GM18870 (cell line): ENCODE results near the gene COL25A1.

ENCODE experiments used
- ATAC-seq: cut with Tn5 transposase; IDR thresholded peaks from one replicate; pipeline ENCODE4 v1.9.1; 2021; ENCODE audit warnings: moderate library complexity; ENCODE audit not compliant: unreplicated experiment

COL25A1 gene

DNA sequence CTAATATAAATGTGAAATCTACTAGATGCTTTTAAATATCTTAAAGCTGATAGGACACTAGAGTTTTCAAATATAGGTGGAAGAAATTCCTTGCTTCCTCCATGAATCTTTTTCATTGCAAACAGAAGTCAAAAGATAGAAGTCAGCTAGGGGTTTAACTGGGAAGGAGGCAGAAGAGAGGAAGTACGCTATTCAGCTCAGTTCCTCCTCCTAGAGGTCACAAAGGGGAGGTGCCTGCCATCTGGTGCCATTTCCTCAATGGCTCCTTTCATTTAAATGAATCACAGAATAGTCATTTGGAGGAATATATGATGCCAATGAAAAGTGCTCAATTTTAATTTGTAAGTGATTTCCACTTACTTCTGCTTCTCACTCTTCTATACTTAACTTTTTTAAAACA is 8.5 kb downstream of the COL25A1 start:
- ATAC-seq: peak; percentile 93

DNA sequence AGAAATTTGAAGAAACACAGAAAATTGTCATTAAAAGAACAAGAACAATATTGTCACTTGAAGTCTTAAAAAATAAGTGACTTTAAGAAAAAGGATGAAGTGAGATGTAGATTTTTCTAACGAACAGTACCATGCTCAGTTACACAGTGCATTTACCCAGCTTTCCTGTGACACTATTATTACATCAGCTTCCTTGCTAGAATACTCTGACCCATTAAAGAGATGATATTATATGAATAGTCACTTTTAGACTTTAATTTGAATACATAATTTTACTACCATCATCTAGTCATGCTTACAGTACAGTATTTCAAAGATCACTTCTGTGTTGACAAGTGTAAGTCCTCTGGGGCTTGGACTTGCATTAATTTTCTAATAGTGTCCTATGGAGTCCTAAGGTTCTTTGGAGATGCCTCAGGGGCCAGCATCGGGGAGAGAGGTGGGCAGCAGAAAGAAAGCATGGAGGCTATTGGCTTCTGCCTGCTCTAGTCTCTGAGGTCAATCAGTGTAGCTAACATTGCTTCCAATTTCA is 10.7 kb downstream of the COL25A1 start:
- no peak for ATAC-seq

DNA sequence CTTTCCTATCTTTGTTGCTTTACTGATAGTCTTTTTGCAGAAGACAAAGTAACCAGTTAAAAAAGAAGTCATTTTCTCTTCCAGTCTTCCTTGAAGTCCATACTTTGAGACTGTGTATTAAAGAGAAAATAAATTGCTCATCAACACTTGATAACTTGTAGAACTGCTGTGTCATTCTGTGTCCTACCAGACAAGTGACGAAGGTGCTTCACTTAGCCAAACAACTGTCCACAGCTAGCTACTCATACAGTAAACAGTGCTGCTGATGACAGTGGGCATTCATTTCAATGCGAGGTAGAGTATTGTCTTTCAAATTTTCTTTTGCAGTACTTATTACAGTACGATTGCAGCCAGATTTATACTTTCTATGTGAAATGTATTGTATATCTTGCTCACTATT is 11.5 kb downstream of the COL25A1 start:
- ATAC-seq: no peak

DNA sequence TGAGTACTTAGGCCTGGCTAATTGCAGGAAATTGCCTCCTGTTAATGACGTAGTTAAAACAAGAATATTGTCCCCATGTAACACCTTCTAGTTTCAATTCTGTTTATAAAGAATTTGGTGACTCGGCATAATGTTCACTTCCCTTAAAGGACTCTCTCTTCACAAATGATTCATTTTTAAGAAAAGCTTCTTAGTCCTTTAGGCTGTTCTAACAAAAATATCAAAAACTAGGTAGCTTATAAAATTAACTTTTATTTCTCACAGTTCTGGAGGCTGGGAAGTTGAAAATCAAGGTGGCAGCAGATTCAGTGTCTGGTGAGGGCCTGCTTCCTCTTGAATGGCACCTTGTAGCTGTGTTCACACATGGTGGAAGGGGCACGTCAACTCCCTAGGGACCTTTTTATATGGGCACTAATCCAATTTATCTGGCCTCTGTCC is 23.8 kb downstream of the COL25A1 start:
- peak; percentile 87 for ATAC-seq

DNA sequence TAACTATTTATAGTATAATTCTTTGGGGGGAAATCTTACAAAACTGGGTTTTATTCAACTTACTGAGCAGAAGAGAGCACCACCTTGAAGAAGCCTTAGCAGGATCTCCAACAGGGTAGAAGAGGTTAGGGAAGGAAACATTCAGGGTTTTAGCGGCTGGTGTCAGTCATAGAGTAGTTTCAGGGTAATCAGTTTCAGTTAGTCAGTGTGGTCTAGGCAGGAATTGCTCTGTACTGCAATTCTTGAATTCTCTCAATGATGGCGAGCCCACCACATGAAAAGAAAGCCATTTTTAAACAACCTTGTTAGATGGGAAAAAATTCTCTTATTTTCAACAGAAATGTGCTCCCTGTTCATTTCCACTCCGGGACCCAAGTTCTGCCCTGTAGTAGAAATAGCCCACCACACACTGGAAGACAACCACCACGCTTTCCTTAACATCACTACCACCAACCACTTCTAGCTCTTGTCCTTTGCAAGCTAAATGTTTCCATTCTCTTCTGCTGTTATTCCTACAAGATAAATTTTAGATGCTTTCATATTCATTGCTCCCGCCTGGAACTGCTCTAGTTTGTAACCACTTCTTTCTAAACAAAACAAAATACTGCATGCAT is 25.9 kb downstream of the COL25A1 start:
- ATAC-seq: peak; percentile 78

DNA sequence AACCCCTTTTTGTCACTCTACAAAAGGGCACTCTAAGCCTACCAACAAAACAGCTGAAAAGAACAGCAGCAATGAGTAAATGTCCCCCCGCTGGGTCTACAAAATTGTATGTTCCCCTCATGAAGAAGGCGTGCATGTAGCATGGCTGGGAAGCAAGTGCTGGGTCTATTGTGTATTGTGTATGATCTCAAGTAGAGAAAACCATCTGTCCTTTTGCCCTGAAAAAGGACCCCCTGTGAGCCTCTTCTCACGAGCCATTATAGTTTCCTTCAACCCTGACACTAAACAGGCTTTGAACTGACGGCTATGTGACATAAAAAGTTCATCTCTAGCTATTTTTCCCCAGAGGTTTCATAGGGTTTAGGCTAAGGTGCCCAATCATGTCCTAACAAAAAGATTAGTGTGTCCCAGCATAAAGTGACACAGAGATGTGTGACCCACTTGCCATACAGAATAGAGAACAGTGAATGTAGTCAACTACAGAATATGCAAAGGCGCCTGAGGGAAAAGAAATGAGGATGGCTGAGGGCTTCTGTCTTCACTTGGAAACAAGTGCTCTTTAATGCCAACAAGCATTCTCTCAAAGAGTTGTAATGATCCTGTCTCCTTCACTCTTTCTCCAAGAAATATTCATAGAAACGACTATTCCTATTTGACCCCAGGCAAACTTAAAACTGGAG is 27.3 kb downstream of the COL25A1 start:
- ATAC-seq: no peak

DNA sequence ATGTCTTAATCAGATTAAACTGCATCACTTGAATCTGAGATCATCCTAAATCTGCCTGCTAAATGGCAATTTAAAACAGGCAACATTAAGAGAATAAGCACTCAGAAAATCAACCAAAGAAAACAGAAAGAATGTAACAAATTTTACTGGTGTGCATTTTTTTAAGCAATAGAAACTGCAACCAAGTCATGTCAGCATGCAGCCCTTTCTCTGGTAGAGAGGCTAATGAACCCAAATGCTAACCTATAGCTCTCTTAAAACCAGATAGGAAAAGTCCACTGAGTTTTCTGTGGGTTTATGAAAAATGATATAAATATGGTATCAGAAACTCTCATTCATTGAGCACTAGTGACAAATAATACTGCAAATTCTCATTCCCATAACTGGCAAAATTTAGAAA is 35.6 kb downstream of the COL25A1 start:
- no peak for ATAC-seq

DNA sequence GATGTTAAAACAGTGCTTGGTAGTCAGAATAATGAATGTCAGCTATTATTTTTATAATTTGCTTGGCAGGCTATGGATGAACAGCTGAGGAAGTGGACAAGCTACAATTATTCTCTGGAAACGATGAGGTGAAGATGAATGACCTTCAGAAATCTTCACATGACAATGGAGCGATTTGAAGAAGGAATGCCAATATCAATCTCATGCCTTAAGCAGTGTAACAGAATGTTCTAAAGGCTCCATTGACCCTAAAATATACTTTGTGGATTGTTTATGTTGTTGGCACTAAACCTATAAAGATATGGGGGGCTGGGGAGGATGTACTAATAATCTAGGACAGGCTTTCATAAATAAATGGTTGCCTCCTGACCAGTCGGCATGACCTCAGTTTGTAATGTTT is 36.2 kb downstream of the COL25A1 start:
- no peak for ATAC-seq

DNA sequence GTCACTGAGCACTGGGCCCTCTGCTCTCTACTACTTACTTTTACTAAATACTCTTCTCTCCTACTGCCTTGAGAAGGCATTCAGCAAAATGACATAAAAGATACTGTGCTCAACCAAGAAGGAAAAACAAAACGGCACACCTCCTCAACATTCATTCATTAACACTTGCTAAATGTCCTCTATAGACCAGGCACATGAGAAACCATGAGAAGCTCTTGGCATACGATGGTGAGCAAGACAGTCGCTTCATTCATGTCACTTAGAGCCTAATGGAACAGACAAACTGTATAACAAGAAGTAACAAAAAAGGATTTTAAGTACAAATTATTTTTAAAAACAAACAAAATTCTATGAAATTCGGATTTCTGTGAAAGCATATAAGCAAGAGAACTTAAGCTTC is 38.7 kb downstream of the COL25A1 start:
- ATAC-seq: no peak

DNA sequence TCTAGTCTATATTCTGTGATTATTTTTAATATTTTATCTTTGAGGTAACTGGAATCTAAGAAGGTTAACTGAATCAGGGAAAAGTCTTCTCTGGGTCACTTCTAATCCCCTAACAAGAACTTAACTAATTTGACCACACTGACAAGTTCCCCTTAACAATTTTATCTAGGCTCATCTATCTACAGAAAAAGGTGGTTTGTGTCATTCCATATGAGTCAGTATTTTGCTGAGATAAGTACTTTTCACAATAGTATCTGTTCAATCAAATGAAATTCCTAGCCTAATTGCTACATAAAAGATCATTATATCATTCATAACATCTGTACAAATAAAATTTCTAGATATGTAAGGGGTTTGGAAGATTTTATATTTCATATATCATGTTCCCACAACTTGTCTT is 45.6 kb downstream of the COL25A1 start:
- ATAC-seq: no peak

DNA sequence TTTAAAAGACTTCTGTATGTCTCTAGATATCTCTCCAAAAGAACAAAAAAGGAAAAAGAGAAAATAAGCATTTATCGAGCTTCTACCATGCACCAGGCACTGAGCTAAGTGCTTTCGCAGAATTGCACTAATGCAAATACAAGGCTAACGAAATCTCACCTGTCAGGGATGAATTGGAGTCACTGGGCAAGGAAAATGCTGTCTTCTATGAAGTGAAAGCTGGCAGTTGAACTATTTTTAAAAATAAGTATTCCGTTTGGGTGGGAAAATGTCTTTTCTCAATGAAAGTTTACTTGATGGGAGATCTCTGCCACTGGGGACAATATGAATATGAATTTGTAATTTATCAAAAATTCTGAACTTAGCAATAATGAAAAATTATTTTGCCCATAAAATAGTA is 47.6 kb downstream of the COL25A1 start:
- ATAC-seq: no peak

DNA sequence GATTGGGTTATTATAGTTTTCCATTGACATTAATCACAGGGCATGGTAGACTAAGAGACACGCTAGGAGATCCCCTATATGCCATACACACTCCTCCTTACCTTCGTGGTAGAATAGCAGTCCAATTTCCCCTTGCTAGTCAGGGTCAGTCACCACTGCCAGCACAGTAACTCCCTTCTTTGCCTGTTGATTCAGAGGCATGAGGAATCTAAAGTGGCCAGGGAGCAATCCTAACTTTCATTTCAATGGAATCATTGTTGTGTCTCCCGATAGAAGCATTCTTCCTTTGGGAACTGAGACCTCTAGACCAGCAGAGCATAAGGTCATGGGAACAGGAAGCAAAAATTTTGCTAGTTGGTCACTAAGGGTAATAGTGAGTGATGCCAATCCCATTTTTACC is 51.1 kb downstream of the COL25A1 start:
- ATAC-seq: no peak

DNA sequence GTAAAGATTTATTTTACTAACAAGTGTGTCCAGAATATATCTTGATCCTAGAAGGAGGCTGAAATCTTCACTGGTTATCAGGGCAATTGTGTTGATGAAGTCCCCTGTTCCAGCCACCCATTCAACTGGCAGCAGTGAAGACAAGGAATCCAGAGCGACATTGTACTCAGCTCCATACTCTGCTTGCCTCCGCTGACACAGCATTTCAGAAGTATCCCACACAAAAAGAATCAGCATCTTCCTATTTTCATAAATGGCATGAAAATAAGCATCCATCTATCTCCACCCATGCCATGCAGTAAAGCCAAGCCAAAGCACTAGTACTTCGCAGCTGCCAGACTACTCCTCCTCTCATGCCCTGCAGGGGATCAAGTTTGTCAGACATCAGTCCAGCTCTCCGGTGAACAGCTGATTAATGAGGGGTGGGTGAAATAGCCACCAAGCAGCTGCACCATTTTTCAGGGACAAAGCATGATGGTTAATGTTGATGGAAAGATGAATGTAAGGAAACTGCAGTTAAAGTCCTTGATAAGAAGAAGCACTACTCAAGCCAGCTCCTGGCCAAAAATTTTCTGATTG is 54.0 kb downstream of the COL25A1 start:
- ATAC-seq: no peak

DNA sequence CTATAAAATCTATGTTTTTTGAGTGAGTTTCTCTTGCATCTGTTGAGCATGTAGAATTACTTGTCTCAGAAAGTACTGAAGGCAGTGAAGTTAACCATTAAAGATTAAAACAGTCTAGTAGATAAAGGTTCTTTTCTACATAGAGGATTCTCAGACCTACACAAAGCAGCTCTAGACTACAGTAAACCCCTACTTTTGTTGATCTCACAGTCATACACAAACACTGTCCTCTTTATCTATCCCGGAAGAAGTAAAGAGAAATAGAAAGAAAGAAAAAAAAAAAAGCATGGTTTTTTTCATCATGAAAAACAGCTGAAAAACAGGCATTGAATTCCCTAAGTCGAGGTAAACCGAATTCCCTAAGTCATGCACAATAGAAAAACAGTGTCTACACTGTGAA is 58.6 kb downstream of the COL25A1 start:
- no peak for ATAC-seq

DNA sequence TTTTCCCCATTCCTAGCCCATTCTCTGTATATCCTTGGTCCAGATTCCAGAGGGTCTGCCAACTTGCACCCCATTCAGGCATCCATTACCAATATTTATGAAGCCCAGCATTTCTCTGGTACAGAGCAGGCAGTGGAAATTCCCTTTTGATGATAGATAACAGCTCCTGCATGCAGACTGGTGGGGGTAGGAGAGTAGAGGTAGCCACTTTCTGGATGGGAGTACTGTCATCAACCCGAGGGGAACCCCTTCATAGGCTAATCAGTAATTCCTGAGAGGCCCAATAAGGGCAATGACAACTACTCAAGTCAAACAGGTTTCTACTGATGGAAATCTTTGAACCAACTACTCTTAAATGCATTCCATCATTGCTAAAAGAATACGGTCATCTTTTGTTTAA is 63.7 kb downstream of the COL25A1 start:
- ATAC-seq: no peak

DNA sequence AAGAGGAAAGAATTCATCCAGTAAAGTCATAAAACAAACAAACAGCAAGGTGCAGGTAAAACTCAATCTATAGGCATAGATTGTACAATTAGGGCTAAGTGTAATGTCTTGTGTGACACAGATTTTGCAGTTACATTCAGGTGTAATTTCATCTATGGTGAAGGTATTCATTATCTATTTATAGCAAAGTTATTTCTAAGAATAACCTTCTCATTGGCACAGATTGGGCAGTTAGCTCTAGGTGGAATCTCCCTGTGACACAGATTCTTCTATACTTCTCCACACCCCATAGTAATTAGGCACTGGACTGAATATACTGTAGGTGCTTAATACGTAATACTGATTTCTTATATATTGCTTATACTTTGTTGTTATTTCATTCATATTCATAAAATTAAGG is 66.8 kb downstream of the COL25A1 start:
- ATAC-seq: no peak

DNA sequence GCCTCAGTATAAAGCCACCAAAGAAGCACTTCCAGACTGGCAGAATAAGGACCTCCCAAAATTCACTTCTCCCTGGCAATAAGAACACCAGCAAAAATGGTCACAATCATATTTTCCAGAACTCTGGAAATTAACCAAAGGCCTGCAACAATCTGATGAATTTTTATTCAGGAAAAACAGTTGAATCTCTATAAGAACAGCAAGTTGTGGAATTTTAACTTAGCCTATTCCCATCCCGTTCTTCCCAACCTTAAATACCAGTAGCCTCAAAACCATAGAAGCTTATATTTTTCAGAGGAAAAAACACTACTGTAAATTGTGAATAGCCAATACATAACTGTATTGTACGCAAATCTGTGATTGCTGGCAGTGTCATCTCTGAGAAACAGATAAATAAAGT is 67.9 kb downstream of the COL25A1 start:
- no peak for ATAC-seq

DNA sequence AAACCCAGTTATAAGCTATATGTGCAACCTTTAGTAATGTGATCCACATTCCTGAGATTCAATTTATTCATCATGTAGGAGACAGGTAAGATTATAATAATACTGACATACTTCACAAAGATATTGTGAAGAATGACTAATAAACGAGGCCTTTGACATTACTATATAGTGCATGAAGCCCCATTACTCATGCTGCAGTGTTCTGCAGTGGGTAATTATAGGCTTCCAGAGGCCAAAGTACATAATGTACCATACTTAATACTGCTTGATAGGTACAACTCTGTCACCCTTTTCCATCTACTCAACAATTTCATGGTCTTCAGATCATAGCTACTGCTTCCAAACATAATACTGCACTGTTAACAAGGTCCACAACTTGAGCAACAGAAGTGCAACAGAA is 68.9 kb downstream of the COL25A1 start:
- no peak for ATAC-seq

DNA sequence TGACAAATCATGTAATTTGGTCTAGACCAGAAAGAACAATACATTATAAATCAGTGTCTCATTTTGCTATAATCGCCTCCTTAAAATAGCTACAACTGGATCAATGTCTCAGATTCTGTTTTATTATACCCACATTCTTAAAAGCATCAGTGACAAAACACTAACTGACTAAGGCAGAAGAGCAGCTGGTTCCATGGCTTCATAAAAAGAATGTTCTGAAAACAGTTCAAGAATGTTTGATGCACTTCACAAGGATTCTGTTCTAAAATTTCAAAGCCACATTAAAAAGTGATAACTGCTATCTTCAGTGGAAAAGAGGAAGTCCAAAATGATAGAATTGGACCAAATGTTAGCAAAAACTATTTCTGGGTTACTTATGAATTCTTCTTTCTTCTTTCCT is 69.8 kb downstream of the COL25A1 start:
- ATAC-seq: no peak

DNA sequence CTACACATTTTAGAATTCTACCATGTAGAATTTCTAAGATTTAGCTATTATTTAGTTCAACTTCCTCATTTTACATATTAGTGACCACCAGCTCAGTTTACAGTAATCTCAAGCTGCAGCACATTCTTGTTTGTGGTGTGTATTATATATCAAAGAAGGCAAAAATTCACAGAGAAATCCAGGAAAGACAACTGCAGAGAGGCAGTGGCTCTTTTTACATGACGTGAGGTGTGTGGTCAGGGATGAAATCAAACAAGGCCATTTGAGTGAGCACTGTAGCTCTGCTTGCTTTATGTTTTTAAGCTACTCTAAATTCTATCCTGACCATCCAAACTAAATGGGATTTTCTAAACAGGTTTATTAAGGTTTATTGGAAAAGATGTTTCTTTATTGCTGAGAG is 71.1 kb downstream of the COL25A1 start:
- ATAC-seq: no peak

DNA sequence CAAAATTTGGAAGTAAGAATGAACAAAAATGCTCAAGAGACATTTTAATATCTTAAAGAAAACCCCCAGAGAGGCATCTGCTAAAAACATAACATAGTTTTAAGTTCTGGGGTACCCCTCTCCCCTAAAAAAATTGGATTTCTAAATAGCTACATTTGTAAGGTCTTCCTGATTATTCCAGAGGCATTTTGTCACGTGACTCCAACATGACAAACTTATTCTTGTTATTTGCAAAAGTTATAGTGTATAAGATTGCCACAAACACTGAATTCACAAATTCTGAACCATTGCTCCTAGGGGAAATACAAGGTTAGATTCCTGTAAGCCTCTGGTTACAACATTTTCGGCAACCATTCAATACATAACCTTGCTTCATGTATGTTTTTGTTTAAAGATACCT is 73.4 kb downstream of the COL25A1 start:
- ATAC-seq: no peak

DNA sequence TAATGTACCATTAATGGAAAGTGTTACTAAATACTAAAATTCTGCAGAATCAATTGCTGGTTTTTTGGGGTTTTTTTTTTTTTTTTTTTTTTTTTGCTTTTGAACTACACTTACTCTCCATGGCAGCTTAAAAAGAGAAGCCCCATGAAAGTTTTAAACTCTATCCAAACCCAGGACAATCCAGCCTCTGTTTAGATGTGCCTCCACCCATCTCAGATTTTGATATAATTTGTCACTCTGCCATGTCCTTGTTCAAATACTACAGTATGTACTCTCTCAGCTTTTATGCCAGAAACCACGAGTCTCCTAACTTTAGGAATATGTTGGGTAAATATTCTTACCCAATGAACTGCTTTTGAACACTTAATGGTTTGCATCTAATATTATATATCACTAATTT is 84.2 kb downstream of the COL25A1 start:
- ATAC-seq: no peak
